IMR-90 (cell line): ENCODE data around the gene COG4.

ENCODE experiments used
- MAFK ChIP-seq: IDR thresholded peaks from 2 replicates; pipeline ENCODE4 v1.6.1; 2012; ENCODE audit warnings: low read depth, low read length, improper control_type of control experiment
- MXI1 ChIP-seq: IDR thresholded peaks from 2 replicates; pipeline ENCODE4 v1.6.1; 2012; ENCODE audit warnings: low read depth, mild to moderate bottlenecking, low read length, moderate library complexity, borderline replicate concordance
- POLR2A ChIP-seq: IDR thresholded peaks from 2 replicates; pipeline ENCODE4 v1.6.1; 2012; ENCODE audit warnings: mild to moderate bottlenecking, low read depth, low read length
- RAD21 ChIP-seq: IDR thresholded peaks from 2 replicates; pipeline ENCODE4 v1.6.1; 2012; ENCODE audit warnings: low read length, improper control_type of control experiment
- TF ChIP-seq, protein P1 (sequence below): conservative IDR thresholded peaks from 2 replicates; pipeline ENCODE4 v1.5.1; 2012; ENCODE audit warnings: mild to moderate bottlenecking, low read depth, low read length, improper control_type of control experiment

DNA sequence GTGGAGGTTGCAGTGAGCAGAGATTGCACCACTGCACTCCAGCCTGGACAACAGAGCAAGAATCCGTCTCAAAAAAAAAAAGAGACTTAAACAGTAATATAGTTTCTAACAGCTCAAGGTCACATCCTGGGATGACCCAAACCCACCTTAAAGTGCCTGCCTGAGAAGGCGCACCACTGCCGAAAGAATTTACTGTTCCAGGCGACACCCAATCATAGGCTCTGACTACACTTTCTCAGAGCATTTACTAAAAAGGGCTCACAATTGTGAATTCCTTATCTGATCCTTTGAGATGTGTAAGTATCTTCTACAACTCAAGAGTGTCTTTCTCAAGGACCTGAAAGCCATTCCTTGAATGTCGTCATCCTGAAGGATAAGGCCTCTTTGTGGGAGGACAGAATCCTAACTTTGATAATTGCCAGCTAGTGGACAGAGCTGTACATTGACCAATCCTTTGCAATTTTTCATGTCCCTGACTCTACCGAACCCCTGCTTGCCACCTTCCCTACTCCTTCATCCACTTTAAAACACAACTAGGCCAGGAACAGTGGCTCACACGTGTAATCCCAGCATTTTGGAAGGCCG lies 81.9 kb downstream of the COG4 start:
- TF ChIP-seq, protein P1, sequence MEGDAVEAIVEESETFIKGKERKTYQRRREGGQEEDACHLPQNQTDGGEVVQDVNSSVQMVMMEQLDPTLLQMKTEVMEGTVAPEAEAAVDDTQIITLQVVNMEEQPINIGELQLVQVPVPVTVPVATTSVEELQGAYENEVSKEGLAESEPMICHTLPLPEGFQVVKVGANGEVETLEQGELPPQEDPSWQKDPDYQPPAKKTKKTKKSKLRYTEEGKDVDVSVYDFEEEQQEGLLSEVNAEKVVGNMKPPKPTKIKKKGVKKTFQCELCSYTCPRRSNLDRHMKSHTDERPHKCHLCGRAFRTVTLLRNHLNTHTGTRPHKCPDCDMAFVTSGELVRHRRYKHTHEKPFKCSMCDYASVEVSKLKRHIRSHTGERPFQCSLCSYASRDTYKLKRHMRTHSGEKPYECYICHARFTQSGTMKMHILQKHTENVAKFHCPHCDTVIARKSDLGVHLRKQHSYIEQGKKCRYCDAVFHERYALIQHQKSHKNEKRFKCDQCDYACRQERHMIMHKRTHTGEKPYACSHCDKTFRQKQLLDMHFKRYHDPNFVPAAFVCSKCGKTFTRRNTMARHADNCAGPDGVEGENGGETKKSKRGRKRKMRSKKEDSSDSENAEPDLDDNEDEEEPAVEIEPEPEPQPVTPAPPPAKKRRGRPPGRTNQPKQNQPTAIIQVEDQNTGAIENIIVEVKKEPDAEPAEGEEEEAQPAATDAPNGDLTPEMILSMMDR = no peak
- no peak for TF ChIP-seq MXI1
- TF ChIP-seq POLR2A = no peak
- no peak for TF ChIP-seq RAD21
- no peak for TF ChIP-seq MAFK
